AG09309 (cell line): ENCODE results near the gene ALOXE3.

Experiments used
- DNase-seq: peaks from one replicate; pipeline ENCODE4 v3.0.0-alpha.2; 2010; ENCODE audit warnings: low read depth
- H3K4me3 ChIP-seq: 2 replicates; pipeline ENCODE4 v1.5.1; 2011; ENCODE audit warnings: mild to moderate bottlenecking, low read depth, low read length, moderate library complexity; ENCODE audit not compliant: control insufficient read depth
- TF ChIP-seq, protein P1 (sequence below): IDR thresholded peaks from 2 replicates; pipeline ENCODE4 v1.5.1; 2011; ENCODE audit warnings: mild to moderate bottlenecking, low read depth, low read length, inconsistent platforms; ENCODE audit not compliant: insufficient read depth, control insufficient read depth; ENCODE audit errors: missing control alignments

Gene ALOXE3

DNA sequence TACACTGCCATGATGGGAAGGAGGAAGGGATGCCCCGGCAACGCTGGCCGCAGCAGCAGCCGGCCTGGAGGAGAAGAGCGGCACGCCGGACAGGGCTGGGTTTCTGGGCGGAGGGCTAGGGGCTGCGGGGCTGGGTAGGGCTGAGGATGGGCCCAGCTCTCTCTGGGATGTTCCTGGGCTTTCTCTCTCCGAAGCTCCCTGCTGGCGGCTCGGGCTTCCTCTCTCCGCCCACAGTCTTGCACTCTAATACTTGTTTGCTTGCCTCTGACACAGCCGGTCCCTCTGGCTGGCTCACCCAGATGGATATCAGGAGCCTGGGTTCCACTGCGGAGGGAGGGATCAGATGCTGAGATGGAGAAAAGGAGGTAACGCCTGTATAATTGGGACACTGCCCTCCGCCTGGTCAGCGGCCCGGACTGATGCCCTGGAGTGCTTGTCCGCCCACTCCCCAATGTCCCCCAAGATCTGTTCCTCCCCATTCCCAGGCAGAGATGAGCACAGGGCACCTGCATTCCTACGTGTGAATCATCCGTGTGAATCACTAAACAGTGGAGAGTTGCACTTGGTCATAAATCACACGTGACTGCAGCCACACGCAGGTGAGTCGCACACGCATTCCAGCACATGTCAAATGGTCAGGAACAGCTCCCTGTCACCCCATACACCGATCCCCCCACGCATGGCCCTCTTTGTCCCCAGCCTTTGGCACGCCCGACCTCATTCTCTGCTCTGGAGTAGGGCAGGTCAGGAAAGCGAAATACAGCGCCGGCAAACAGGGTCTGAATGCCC is at the start of gene ALOXE3:
ALOXE3 (minus strand) TSS at position 535 of the 789 bp plus-strand sequence; CDS start at position 11, 524 bp downstream.
- peak within 1 kb of the TSS; percentile 55 for H3K4me3 ChIP-seq
- no peak for DNase-seq

DNA sequence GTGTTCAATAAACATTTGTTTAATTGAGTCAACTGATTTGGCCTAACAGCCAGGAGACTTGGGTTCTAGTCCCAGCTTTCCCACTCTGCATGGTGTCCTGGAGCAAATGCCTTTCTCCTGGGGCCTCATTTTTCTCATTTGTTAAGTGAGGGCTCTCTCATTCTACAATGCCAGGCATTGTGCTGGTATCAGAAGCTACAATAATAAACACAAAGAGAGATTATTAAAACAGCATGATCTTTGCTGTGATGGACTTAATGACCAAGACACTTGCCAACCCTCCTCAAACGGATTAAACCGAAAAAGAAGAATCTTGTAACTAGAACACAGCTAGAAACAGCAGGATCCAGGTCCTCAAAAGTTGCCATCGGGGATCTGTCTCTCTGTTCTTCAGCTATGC is 49.2 kb upstream of the ALOXE3 start:
- TF ChIP-seq, protein P1, sequence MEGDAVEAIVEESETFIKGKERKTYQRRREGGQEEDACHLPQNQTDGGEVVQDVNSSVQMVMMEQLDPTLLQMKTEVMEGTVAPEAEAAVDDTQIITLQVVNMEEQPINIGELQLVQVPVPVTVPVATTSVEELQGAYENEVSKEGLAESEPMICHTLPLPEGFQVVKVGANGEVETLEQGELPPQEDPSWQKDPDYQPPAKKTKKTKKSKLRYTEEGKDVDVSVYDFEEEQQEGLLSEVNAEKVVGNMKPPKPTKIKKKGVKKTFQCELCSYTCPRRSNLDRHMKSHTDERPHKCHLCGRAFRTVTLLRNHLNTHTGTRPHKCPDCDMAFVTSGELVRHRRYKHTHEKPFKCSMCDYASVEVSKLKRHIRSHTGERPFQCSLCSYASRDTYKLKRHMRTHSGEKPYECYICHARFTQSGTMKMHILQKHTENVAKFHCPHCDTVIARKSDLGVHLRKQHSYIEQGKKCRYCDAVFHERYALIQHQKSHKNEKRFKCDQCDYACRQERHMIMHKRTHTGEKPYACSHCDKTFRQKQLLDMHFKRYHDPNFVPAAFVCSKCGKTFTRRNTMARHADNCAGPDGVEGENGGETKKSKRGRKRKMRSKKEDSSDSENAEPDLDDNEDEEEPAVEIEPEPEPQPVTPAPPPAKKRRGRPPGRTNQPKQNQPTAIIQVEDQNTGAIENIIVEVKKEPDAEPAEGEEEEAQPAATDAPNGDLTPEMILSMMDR = no peak

More for the DNA sequence above, at the start of gene ALOXE3:
- TF ChIP-seq, protein P1 = no peak

DNA sequence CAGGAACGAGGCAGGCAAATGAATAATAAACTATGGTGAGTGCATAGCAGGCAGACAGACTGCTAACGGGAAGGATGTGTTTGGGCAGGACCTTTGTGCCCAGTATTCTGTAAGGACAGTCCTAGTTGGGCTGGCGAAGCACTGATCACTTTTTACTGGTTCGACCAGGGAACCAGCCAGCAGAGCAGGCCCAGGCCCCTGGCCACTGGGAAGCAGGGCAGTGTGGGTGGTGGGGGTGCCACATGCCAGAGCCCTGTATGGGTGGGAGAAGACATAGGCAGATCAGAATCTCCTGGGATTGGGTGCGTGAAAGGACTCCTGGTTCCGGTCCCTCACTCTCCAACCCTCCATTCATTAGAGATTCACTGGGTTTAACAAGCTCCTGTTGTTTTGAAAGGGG is 48.4 kb upstream of the ALOXE3 start:
- no peak for DNase-seq
- H3K4me3 ChIP-seq = no peak overlapping the region
- TF ChIP-seq, protein P1 = no peak

More for the DNA sequence above, 49.2 kb upstream of the ALOXE3 start:
- H3K4me3 ChIP-seq = no peak overlapping the region
- DNase-seq = no peak

DNA sequence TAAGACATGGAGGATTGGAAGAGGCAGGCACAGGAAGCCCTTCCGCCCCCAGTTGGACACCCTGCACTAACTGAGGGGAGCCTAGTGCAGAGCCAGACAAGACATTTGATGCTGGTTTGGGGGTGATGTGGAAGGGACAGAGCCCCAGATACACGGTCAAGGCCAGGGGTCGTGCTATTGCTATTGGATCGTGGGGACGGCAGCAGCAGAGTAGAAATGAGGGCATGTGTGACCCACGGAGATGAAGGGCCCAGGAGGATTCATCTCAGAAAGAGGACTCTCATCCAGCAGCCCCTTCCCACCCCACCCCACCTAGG is 46.5 kb upstream of the ALOXE3 start:
- no peak overlapping the region for H3K4me3 ChIP-seq
- TF ChIP-seq, protein P1 = no peak
- no peak for DNase-seq

DNA sequence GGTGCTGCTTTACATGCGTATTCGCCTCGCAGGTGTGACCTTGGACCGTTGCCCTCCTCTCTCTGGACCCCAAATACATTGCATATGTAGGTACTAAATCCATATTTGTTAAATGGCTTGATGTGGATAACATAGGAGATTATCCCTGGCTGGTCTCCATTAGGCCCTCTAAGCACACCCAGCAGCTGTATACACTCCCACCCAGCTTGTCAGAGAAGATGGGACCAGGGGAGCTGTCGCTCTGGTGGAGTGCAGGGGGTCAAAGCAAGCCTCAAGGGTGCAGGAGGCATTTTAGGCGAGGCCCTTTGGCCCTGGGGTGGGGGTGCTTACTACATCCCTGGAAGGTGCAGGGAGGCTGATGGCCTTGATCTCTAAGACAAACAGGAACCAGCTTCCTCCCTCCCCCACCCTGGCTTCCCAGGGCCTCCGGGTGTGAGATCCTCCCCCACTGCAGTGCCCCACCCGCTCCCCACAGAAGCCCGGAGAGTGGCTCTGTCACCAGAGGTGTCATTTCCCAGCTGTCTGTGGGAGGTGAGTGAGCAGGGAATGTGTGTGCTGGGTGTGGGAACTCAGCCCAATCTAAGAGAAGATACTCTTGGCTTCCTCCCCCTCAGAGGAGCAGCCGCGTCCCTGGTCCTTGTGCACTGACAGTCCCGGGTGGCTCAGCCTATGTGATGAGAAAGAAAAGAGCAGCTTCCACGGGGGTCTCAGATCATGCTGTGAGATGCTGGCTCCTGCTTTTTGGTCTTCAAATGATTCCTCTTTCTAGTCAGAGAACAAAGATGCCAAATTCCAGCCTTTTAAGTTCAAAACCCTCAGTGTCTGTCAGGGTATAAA is 45.9 kb upstream of the ALOXE3 start:
- DNase-seq = no peak
- no peak overlapping the region for H3K4me3 ChIP-seq

More for the DNA sequence above, 45.9 kb upstream of the ALOXE3 start:
- TF ChIP-seq, protein P1 = no peak
